HG02981 (cell line): Measurements from ENCODE around the gene FOXN1.
"Not testable (repeated sequence)": the region's sequence is repeated elsewhere in the genome, so short reads cannot be mapped to it uniquely, and the experiment has no call there.

Experiments used
- ATAC-seq: cut with Tn5 transposase; IDR thresholded peaks from one replicate; pipeline ENCODE4 v1.9.1; 2021; ENCODE audit warnings: mild to moderate bottlenecking, moderate library complexity; ENCODE audit not compliant: unreplicated experiment

Gene FOXN1

DNA sequence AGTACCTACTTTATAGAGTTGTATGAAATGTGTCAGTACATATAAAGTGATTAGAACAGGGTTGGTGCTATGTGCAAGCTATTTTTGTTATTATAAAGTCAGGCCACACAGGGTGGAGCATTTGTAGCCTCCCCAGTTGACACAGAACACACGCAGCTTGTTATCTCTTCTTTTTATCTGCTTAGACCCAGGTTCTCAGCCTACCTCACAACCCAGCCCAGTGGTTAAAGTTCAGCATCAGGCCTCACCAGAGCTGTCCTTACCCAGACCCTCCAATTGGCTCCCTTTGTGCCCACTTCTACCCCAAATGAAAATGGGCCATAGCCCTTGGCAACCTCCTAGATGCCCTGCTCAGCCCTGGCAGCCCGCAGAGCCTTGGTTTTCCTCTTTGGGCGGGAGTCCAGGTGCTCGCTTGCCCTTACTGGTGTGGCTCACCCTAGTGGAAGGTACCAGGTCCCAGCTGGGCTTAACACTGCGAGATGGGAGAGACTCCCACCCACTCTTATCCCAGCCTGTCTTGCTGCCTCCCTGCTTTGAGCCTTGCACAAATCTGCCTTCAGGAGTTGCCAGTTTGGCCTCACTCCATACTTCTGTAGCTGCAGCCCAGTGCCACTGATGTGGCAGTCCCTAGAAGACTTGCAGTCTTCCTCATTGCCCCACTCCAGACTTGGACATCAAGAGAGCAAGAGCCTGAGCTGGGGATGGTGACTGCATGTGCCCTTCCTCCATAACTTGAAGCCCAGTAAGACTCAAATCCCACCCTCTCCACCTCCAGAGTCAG is 66.3 kb downstream of the FOXN1 start:
- ATAC-seq: no peak

DNA sequence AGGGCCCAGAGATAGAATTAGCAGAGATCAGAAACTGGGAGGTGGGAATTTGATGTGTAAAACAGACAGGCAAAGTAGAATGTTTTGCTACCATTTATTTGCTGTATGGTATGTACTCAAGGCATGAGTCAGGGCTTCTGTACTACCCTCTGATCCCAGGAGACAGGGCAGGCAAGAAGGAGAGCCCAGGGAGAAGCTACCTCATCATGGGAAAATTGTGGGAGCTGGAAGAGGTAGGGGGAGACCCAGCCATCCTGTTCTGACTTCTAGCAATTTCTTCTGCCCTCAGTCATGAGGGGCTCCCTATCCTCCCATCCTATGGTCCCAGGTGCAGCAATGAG is 66.9 kb downstream of the FOXN1 start:
- ATAC-seq: no peak

DNA sequence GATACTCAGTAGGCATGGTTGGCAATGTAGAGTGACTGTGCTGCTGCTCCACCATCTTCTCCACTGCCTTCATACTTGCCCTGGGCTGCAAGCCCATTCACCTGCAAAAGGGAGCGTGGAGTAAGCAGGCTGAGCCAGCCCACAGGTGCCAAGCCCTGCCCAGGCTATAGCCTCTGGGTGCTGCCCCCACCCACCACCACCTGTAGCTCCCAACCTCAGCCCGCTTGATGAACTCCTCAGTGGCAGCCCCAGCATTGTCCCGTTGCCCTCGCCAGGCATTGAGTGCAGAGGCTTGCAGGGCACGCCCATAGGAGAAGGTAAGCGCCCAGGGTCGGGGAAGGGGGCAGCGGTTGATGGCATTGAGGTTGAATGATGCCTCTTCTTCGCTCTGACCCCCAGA is 67.4 kb downstream of the FOXN1 start:
- ATAC-seq: no peak

DNA sequence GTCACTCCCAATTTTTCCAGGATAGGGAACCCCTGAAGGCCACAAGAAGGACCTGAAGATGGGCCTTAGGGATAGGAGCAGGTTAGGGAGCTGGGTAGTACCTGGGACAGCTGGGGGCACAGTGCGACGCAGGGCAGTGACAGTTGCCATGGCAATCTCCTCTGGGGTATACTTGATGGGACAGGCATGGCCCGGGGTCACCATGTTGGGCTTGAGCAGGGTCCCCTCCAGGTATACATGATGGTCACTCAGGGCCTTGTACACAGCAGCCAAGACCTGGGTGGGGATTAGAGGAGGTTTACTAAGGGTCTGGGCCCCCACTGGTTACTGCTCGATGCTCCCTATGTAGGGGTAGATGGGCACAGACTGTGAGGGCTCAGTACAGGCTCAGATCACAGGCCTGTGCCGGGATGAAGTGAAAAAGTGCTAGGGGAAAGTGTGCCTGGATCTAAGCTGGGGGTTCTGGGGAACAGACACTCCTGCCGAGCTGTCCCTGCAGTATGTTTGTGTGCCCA is 67.9 kb downstream of the FOXN1 start:
- ATAC-seq: no peak

DNA sequence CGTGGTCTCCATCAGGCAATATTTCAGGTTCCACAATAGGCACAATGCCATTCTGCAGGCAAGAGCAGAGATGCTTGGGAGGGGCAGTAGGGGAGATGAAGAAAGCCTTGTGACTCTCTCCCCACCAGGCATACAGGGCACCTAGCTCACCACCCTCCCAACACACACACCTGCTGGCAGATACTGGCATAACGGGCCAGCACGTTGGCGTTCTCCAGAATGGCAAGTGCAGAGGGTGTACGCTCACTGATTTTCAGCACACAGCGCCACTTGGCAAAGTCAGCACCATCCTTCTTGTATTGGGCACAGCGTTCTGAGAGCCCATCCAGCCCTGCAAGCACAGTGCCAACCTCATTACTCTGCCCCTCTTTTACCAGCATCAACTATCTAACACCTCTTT is 68.4 kb downstream of the FOXN1 start:
- ATAC-seq: no peak

DNA sequence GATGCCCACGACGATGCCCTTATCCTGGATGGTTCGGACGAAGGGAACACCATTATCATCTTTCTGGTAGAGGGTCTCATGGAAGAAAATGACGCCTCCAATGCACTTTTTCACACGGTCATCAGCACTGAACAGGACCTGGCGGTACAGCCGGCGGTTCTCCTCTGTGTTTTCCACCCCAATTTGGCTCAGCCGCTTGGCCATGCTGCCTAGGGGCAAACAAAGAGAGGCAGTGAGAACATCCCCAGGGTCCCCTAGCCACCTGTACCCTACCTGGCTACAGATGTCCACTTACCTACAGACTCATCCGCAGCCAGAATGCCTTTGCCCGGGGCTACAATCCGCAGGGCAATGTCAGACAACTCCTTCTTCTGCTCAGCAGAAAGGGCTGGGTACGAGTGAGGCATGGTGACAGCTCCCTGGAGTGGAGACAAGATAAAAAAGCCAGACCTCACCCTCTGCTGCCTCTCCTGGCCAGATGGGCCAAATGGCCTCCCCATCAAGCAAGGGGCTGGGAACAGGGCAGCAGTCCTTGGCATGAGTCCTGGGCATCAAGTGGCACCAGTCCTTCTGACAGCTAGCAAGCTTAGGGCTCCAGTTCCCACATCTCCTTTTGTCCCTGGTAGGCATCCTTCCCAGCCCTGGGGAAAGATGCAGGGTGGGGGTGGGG is 69.1 kb downstream of the FOXN1 start:
- no peak for ATAC-seq

DNA sequence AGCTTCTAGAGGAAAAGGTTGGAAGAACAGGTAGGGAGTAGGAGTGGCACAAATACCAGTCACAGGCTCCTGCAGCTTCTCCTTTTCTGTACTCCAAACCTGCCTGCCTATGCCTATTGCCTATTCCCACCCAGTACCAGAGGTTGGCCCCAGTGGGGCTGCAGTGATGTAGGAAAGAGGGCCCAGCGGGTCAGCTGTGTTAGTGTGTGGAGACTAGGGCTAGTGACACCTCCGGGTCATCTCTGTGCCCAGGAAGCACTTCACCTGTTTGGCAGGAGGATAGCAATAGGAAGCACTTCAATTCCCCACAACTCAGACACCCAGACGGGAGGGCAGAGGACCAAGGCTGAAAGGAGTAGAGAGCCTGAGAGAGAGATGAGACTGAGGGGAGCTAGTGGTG is 69.9 kb downstream of the FOXN1 start:
- not testable (repeated sequence) for ATAC-seq

DNA sequence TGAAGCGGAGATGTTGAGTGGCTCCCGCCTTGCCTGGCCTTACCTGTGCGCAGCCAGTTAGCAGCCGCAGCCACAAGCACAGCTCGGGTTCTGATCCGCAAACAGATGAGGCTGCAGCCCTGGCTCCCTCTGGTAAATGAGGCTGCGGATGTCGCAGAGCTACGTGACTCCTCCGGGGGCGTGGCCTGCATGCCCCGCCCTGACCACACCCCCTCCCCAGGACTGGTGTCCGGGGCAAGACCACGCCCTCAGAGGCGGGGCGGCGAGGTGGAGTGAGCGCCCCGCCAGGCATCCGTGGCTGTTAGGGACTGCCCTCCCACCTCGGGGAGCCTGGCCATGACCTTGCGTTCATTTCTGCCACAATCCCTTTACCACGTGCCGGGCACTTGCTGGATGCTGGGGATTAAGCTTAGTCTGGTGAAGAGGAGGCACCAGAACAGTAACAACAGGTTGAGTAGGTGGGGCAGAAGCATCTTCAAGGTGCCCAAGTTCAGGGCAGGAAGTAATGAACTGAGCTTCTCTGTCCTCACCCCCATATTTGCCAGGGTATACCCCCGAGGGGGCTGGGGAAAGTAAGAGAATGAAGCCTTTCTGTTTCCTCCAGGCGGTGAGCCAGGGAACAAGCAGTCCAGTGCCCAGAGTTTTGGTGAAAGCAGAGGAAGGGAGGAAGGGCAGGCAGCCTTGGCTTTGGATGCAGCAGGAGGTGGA is 70.8 kb downstream of the FOXN1 start, which contains the start of gene ALDOC:
ALDOC (minus strand) TSS at position 138 of the 708 bp plus-strand sequence. CDS start 1,363 bp downstream, outside the sequence.
- peak; percentile 84 for ATAC-seq

DNA sequence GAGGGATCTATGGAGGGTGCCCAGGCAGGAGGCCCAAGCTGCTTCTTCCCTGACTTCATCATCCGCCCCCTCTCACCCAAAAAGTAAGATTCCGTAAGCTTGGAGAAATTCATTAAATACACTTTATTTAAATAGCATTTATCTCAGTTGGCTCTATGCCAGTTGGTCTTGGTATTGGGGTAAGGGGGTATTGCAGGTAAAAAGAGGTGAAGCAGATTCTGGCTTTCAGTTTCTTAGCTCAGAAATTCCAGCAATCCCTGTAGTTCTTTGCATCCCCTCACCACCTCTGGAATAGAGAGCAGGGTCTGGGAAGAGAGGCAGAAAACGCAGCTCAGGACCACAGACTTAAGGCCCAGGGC is 71.3 kb downstream of the FOXN1 start:
- ATAC-seq: no peak

DNA sequence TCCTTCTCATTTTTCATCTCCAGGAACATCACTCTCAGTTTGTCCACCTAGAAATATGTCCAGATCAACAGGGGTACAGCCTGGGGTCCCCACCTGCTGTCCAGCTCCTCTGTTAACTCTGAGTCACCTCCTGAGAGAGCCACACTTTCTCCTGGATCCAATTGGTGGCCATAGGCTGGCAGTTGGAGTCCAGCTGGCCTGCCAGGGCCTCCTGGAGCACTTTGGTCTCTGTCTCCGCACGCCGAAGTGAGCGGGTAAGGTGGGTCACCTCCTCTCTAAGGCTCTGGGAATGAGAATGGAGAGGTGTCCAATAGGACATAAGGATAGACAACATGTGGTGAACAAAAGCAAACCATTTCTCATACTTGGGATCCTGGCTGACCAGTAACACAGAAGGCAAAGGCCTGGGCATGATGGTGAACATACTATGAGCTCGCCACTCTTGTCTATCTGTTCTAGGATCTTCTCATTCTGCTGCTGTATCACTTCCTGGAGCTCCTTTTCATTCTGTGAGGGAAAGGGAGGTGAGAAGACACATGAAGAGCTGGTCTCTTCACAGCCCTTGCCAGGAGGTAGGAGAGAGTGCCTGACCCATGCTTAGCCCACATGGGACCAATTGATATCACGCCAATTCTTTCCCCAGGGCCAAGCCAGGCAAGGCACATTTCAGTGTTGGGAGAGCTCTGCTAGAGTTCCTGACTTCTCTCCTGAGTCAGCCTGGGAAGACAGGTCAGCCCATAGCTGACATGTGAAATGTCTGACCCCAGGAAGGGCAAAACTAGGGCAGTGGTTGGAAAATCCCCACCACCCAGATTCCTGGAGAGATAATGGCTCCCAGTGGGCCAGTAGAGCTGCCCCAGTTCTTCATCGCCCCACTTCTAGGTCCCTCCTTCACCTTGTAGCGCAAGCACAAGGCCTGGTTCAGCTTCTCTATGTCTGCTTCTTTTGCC is 72.4 kb downstream of the FOXN1 start:
- no peak for ATAC-seq

DNA sequence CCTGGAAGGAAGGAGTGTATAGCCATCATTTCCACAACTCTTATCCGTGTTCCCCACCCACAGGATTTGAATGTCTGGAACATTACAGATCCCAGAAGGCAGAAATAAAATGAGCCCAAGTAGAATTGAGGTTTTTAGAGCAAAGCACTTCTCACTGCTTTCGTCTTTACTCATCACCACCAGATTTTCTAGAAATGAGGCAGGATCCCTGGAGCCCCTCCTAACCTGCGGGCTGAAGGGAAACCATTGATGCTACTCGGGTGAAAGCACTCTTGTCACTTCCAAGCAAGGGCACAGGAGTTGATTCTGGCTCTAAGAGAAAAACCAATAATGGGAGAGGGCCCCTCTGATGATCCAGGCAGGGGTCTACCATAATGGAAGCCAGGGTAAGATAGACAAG is 73.4 kb downstream of the FOXN1 start:
- no peak for ATAC-seq

DNA sequence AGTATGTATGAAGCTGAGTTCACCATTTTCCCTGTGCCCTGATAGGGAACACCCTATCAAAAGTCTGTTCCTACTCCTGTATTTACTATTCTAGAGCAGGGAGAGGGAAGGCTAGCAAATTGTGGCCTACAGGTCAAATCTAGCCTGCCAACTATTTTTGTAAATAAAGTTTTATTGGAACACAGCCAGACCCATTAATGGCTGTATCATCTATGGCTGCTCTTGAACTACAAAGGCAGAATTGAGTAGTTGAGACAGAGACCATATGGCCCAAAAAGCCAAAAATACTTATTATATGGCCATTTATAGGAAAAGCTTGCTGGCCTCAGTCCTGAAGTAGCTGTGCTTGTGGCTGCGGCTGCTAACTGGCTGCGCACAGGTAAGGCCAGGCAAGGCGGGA is 74.8 kb downstream of the FOXN1 start:
- no peak for ATAC-seq

DNA sequence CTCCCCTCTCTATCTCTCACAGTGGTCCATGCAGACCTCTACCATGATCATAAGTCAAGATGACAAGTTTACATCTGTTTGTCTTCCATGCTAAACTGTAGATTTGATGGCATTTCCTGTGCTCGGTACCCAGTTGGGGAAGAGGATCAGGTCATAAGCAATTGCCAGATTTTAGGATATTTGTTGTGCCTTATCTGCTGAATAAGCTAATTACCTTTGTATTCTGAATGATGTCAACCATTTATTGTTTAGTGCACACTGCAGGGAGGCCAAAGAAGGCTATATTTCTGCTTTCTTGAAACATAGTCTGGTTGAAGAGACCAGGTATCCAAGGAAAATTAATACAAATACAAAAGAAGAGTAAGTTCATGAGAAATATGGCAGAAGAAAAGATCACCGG is 76.4 kb downstream of the FOXN1 start:
- ATAC-seq: no peak

DNA sequence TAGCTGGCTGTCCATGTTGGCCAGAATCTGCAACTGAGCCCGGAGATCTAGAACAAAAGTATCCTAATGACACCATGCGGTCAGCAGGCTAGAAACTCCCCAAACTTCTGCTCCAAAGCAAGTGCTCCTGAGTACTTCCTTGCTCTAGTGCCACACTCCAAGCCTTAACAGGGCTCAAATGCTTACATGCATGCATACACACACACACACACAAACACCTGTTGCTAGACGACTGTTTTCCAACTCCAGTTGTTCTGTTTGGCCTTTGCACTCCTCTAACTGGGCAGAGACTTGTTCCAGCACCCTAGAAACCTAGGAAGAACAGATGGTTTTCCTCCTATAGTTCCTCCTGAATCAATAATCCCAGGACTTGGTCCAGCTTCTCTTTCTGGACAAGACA is 78.3 kb downstream of the FOXN1 start:
- ATAC-seq: no peak

DNA sequence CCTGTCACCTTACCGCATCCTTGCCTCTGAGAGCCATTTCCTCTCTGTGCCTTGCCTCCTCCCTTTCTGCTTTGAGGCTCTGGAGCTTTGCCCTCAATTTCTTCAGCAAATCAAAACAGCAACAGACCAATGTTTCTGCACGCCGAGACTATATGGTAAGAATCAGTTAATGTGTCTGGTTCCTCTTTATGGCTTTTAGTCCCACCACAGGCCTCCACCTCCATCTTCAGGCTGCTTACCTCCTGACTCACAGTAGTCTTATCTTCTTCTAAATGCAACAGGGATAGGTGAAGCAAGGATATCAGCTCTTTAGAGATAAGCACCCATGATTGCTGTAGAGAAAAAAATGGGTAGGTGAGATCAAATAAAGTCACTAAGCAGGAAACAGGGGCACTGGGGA is 79.7 kb downstream of the FOXN1 start:
- no peak for ATAC-seq
